Heart right ventricle (tissue), 16 donors: ENCODE data around the gene CHN2. TPM values are rescaled to one million over a fixed set of nuclear protein-coding genes. Genes with fewer than 3 reads are reported as not detected.

Experiments used
- ATAC-seq, 8 donors: fragments of 200-7000 bp; cut with Tn5 transposase; one replicate each; pipeline ENCODE4 v1.9.1; 2020; ENCODE audit warnings: mild to moderate bottlenecking in 8 of 8, moderate library complexity in 8 of 8, moderate number of reproducible peaks in 1 of 8
- DNase-seq, 2 donors: peaks; one replicate each; pipeline ENCODE4 v3.0.0-alpha.2; 2020
- H3K27ac ChIP-seq, 10 donors: fragments of 200-600 bp; sonication (generic) in 2 of 10; one replicate each; pipeline versions ENCODE4 v1.5.0 to v1.8.0; 2020 to 2022; ENCODE audit warnings: mild to moderate bottlenecking in 3 of 10
- H3K27me3 ChIP-seq, 7 donors: fragments of 200-600 bp; one replicate each; pipeline ENCODE4 v1.8.0; 2021 to 2022; ENCODE audit warnings: mild to moderate bottlenecking in 2 of 7
- H3K36me3 ChIP-seq, 9 donors: fragments of 200-600 bp; sonication (generic) in 1 of 9; one replicate each; pipeline versions ENCODE4 v1.5.0 to v1.8.0; 2020 to 2022; ENCODE audit warnings: mild to moderate bottlenecking in 2 of 9
- H3K4me1 ChIP-seq, 9 donors: fragments of 200-600 bp; sonication (generic) in 1 of 9; one replicate each; pipeline versions ENCODE4 v1.5.0 to v1.8.0; 2020 to 2022; ENCODE audit warnings: mild to moderate bottlenecking in 4 of 9
- H3K4me3 ChIP-seq, 10 donors: fragments of 200-600 bp; sonication (generic) in 2 of 10; one replicate each; pipeline versions ENCODE4 v1.5.0 to v1.8.0; 2020 to 2022; ENCODE audit warnings: mild to moderate bottlenecking in 7 of 10, moderate library complexity in 2 of 10
- H3K9me3 ChIP-seq, 11 donors: fragments of 200-600 bp in 10 of 11; sonication (generic) in 2 of 11; one replicate each; pipeline versions ENCODE4 v1.5.0 to v1.8.0; 2013 to 2022; ENCODE audit warnings: mild to moderate bottlenecking in 2 of 11, control low read depth in 1 of 11, moderate library complexity in 1 of 11
- WGBS, 2 donors: extraction: QIAGEN DNeasy Blood & Tissue Kit; methylation state at CpG; one replicate each; pipeline ENCODE4 v1.1.7; 2013; ENCODE audit warnings: inconsistent platforms in 1 of 2; 5-methylcytosine and 5-hydroxymethylcytosine counted together
- intact Hi-C, 10 donors: fragments of 100-400 bp; cut with DNase I; formaldehyde crosslinking; loops; one replicate each; pipeline versions ENCODE4 v1.11.1 to v1.14.2; 2022
- polyA plus RNA-seq, 2 donors: library from polyadenylated mRNA; stranded (reverse); fragments of 200-250 nt; gene quantifications; one replicate each; pipeline ENCODE4 v1.2.3, GENCODE V29; 2013
- total RNA-seq, 10 donors: library from RNA; stranded (reverse); fragmentation: NEBNext Ultra II Directional in 3 of 10; extraction: Animal tissue kit (Norgen Biotek cat#: 25700) in 3 of 10; gene quantifications; one replicate each; pipeline versions ENCODE4 v1.2.1 to v1.2.4, GENCODE V29; 2021 to 2023
- TF ChIP-seq, protein P1 (sequence below), 9 donors: fragments of 200-600 bp; sonication (generic) in 2 of 9; IDR thresholded peaks; one replicate each; pipeline versions ENCODE4 v1.5.0 to v1.8.0; 2021 to 2022; ENCODE audit warnings: antibody characterized with exemption in 9 of 9, mild to moderate bottlenecking in 5 of 9, moderate library complexity in 1 of 9
- donor health status: Arrhythmogenic right ventricular cardiomyopathy.
- donor health status: ischemic (EF 13 %, LVEDD 7.1; RV severe dilation, severe dysfunction).
- donor health status: healthy with polysubstance abuse.
- donor health status: DM: no; HTN: yes; CAD: no.
- donor health status: DM: no; HTN: no; CAD: no.
- donor health status: ischemic (EF 25% LVEDD 6.9; RV normal size, moderate dysfunction).
- donor health status: ischemic (EF 25% LVEDD 5.7; RV mildly dilated, moderate dysfunction).
- donor health status: healthy.
- donor health status: DM: yes; HTN: yes; CAD: no.
- donor health status: Ischemic cardiomyopathy.
- donor health status: ischemic (EF 35%, LVEDD 5.7; RV mildly dilated, moderate dysfunction).
- donor health status: nonischemic (EF 11% LVEDD 7.7; RV severe dilation, severe dysfunction).
- donor health status: DM: yes; HTN: yes; CAD: no.
- donor health status: PGD.
- donor health status: ischemic (EF 29% LVEDD 5.4; RV normal size, mild dysfunction).
- donor health status: nonischemic (EF 23%, LVEDD 6.1; RV moderate dilation, normal function).

Gene CHN2
- total and polyA plus RNA-seq, 12 donors: 5.9 to 54.9 (median 22.6) TPM

DNA sequence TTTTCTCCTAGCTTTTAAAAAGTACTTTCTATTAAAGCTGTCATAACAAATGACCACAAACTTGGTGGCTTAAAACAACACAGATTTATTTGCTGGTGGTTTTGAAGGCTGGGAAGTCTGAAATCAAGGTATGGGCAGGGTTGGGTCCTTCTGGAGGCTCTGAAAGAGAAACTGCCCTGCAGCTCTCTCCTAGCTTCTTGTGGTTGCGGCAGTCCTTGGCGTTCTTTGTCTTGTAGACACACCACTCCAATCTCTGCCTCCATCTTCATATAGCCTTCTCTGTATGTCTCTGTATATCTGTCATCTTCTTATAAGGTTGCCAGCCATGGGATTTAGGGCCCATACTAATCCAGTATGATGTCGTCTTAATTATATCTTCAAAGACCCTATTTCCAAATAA is 289.7 kb downstream of the CHN2 start:
- intact Hi-C loops: no loop called here
- Histone ChIP-seq H3K9me3 (no peaks in the 10 kb centered on the region), H3K4me3 (no peak overlapping the region), H3K27ac (no peak overlapping the region), H3K36me3 (no peaks in the 10 kb centered on the region), H3K4me1 (peaks cover 3 to 76% (median 30%) of the 10 kb centered on the region in 9 donors), H3K27me3 (no peaks in the 10 kb centered on the region)
- DNase-seq (no peak), ATAC-seq (no peak)
- 95 to 96% methylated on average over 3 of the region's 3 CpGs for WGBS, 2 donors
- TF ChIP-seq, protein P1, sequence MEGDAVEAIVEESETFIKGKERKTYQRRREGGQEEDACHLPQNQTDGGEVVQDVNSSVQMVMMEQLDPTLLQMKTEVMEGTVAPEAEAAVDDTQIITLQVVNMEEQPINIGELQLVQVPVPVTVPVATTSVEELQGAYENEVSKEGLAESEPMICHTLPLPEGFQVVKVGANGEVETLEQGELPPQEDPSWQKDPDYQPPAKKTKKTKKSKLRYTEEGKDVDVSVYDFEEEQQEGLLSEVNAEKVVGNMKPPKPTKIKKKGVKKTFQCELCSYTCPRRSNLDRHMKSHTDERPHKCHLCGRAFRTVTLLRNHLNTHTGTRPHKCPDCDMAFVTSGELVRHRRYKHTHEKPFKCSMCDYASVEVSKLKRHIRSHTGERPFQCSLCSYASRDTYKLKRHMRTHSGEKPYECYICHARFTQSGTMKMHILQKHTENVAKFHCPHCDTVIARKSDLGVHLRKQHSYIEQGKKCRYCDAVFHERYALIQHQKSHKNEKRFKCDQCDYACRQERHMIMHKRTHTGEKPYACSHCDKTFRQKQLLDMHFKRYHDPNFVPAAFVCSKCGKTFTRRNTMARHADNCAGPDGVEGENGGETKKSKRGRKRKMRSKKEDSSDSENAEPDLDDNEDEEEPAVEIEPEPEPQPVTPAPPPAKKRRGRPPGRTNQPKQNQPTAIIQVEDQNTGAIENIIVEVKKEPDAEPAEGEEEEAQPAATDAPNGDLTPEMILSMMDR (IDR thresholded peaks at IDR 0.05): no peak

DNA sequence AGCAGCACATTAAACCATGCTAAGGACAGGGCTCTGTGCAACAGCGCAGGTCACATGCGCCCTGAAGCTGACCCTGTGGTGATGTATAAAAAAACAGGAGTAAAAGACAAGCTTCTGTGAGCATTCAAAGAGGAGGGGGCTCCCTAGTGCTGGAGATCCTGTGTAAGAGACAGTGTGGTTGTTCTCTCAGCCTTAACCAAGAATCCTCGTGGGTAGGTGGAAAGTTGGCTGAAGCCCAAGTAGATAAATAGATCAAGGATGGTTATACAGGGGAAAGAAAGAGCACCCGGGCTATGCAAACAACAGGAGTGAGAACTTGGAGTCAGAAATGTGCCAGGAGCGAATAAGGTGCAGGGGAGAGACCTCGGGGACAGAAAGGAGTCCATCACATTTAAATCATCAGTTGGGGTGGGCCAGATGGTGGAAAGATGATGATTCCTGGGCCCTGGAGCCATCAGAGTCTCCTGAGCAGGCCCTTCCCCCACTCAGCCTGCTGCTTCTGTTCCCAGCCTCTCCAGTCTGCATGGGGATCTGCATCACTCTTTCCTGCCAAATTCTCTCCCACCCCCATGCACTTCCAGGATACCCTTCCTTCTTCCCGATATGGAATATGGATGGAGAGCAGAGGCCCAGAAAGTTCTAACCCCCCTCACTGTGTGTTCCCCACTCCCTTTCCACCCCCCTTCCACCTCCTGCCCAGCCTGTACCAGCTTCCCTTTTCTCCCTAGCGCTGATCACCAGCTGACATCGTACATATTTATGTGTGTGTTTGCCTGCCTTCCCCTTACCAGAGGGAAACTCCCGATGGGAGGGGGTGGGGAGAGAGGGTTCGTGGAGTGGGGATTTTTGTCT is 291.0 kb downstream of the CHN2 start:
- Histone ChIP-seq H3K27me3 (no peaks in the 10 kb centered on the region), H3K9me3 (no peaks in the 10 kb centered on the region), H3K4me3 (no peak overlapping the region), H3K4me1 (peaks cover 0 to 70% (median 26%) of the 10 kb centered on the region in 9 donors), H3K36me3 (no peaks in the 10 kb centered on the region), H3K27ac (no peak overlapping the region)
- TF ChIP-seq, protein P1 (IDR thresholded peaks at IDR 0.05): no peak
- intact Hi-C loops: no loop called here
- ATAC-seq (no peak), DNase-seq (no peak)
- 58 to 60% methylated on average over 11 of the region's 11 CpGs for WGBS, 2 donors

DNA sequence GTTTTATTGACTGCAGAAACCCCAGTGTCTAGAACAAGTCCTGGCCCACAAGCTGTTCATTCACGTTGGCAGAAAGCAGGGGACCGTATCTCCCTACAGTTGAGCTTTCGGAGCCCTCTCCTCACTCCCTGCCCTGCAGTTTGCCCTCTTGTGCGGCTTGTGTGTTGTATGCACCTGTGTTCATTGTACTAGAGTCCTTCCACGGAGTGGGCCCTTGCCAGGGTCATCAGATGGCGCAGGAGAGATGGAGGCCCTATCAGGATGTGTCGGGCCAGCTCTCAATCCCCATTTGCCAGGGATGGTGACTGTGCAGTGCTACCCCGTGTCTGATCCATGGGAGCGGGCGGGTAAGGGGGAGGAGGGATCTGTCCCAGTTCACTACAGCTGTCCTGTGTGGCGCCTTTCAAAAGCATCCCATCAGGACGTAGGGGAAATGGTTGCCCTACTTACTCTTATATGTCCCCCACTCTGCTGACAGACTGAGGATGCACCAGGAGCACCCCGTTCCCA is 291.7 kb downstream of the CHN2 start:
- Histone ChIP-seq H3K4me1 (peaks cover 0 to 63% (median 19%) of the 10 kb centered on the region in 9 donors), H3K4me3 (no peak overlapping the region), H3K9me3 (no peaks in the 10 kb centered on the region), H3K36me3 (no peaks in the 10 kb centered on the region), H3K27ac (no peak overlapping the region), H3K27me3 (no peaks in the 10 kb centered on the region)
- WGBS, 2 donors: 94 to 97% methylated on average over 13 of the region's 13 CpGs
- DNase-seq: no peak
- intact Hi-C loops: no loop called here
- peak in 3 of 8 donors; percentile 11 to 24 (median 20) for ATAC-seq
- TF ChIP-seq, protein P1 (IDR thresholded peaks at IDR 0.05): no peak

DNA sequence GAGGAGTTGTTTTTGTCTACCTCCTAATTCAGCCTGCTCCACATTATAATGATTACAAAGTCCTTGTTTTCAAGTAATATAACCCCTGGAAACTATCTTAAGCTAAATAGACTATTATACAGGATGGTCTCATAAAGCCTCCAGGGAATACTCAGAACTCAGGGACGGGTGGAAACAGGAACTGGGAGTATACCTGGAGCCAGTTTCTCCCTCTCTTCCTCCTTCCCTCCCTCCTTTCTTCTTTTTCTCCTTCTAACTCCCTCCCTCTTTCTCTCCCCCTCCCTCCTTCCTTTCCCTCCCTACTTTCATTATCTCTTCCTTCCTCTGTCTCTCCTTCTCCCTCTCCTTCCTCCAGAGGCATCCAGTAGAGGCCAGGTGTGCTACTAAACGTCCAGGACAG is 292.8 kb downstream of the CHN2 start:
- intact Hi-C loops: no loop called here
- H3K4me1 ChIP-seq: peaks cover 0 to 52% (median 19%) of the 10 kb centered on the region in 9 donors
- H3K9me3 ChIP-seq: no peaks in the 10 kb centered on the region
- no peaks in the 10 kb centered on the region for H3K36me3 ChIP-seq
- H3K4me3 ChIP-seq: no peak overlapping the region
- H3K27ac ChIP-seq: peak overlapping the region in 3 of 10 donors; percentile 50 to 77 (median 72)
- DNase-seq (no peak), ATAC-seq (no peak)
- 32 to 48% methylated on average over 2 of the region's 2 CpGs for WGBS, 2 donors
- TF ChIP-seq, protein P1 (IDR thresholded peaks at IDR 0.05): no peak
- H3K27me3 ChIP-seq: no peaks in the 10 kb centered on the region
